GM12891 (cell line): ENCODE results near the gene PDPN.

Experiments used
- DNase-seq: peaks from one replicate; pipeline ENCODE4 v3.0.0; 2011; ENCODE audit warnings: low spot score; ENCODE audit not compliant: insufficient read length
- FAIRE-seq: peaks from 2 replicates; lab custom pipeline; 2011; peaks lifted over from hg19 to GRCh38; lab: Jason Lieb, UNC
- PAX5 ChIP-seq: IDR thresholded peaks from 2 replicates; pipeline ENCODE4 v1.6.1; 2011; ENCODE audit warnings: low read length, moderate library complexity, mild to moderate bottlenecking; ENCODE audit not compliant: insufficient read depth, severe bottlenecking
- POLR2A ChIP-seq: IDR thresholded peaks from 2 replicates; pipeline ENCODE4 v1.6.1; 2011; ENCODE audit warnings: low read depth, low read length, control low read depth
- POLR2AphosphoS5 ChIP-seq: IDR thresholded peaks from 2 replicates; pipeline ENCODE4 v1.6.1; 2011; ENCODE audit warnings: low read depth, low read length, control low read depth
- POU2F2 ChIP-seq: IDR thresholded peaks from 2 replicates; pipeline ENCODE4 v1.6.1; 2011; ENCODE audit warnings: low read depth, mild to moderate bottlenecking, control low read depth, low read length, moderate library complexity
- SPI1 ChIP-seq: IDR thresholded peaks from 2 replicates; pipeline ENCODE4 v1.6.1; 2011; ENCODE audit warnings: low read depth, low read length, control low read depth
- TAF1 ChIP-seq: IDR thresholded peaks from 2 replicates; pipeline ENCODE4 v1.6.1; 2011; ENCODE audit warnings: low read depth, low read length, control low read depth

The PDPN gene

DNA sequence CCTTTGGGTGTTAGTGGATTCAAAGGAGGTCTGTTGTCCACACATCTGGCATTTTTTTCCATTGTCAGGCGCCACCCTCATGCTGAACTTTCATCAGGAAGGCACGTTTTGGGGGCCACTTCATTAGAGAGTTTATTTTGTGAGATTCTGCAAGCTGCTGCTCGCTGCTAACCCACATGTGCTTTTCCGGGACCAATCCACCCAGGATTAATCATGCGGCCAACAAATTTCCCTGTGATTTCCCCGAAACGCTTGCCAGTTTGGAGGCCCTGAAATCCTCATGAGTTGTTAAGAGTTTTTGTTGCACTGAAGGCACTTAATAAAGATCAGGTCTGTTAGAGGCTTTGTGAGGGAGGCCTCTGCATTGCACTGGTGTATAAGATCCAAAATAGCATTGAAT lies 2.4 kb downstream of the PDPN start:
- FAIRE-seq = no peak
- no peak for TF ChIP-seq TAF1
- TF ChIP-seq SPI1 = no peak
- TF ChIP-seq POLR2A = no peak
- no peak for TF ChIP-seq PAX5
- TF ChIP-seq POU2F2 = no peak
- TF ChIP-seq POLR2AphosphoS5 = no peak
- no peak for DNase-seq

DNA sequence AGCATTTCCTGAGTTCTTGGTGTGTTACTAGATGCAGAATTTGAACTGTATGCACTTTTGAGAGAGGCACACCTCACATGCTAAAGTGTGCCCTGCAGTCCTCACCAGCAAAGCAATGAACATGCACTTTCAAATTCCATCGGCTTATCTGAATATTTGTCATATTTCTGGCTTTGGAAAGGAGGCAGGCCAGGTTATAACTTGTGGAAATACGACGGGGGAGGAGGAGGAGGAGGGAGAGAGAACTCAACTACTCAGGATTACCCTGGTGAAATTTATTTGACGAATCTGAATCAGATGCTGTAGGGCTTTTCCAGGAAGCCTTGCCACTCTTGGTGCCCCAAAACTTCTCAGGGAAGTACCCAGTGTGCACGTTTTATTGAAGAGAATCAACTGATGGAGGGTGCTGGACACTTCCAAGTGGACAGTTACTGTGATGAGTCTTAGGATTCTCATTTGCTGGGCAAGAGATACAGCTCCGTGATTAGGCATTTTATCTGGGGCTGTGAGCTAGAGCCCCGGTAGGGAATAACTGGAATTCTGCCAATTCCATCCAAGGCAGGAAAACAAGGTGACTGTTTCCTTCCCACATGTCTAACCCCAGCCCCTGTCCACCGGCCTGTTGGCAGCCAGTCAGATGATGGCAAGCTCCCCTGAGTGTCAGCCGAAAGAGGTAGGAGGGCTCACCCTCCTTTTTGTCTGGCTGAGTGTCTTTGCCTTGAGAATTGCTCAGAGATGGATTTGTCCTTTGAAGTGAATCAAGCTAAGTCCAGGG lies 3.8 kb downstream of the PDPN start:
- DNase-seq (no peak), FAIRE-seq (no peak)
- TF ChIP-seq PAX5 = no peak

DNA sequence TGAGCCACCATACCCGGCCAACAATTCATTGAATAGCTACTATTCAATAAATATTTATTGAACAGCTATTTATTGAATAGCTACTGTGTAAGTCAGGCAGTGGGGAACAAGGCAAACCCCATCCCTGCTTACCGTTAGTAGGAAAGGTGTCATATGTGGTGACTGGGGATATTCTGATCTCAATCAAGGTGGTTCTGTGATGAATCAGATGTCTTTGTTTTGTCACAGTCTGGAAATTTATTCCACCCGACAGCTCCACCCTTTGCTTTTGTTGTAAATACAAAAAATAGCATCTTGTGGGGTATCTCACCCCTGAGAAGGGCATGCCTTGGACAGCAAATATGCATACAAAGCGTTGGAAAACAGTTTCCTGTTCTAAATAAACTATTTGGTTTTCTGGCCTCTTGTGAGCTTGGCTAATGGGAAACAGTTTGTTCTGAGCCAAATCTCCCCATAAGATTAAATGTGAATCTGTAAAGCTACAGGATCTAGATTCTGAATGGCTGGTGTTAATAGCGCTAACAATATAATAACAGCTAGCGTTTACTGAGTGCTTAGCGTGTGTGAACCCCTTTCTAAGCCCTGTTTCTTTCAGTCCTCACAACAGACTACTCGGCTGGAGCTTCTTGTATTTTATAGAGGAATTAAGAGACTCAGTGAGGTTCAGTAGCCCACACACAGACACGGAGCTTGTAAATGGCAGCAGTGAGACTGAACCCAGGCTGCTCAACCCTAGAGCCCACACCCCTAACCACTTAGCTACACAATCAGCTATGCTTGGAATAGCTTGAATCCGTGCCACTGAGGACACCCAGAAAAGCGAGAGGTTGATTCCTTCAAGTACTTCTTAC lies 5.5 kb downstream of the PDPN start:
- TF ChIP-seq POU2F2 = no peak
- TF ChIP-seq SPI1 = no peak
- TF ChIP-seq POLR2AphosphoS5 = no peak
- TF ChIP-seq PAX5 = no peak
- TF ChIP-seq POLR2A = no peak
- no peak for TF ChIP-seq TAF1
- DNase-seq (no peak), FAIRE-seq (no peak)

DNA sequence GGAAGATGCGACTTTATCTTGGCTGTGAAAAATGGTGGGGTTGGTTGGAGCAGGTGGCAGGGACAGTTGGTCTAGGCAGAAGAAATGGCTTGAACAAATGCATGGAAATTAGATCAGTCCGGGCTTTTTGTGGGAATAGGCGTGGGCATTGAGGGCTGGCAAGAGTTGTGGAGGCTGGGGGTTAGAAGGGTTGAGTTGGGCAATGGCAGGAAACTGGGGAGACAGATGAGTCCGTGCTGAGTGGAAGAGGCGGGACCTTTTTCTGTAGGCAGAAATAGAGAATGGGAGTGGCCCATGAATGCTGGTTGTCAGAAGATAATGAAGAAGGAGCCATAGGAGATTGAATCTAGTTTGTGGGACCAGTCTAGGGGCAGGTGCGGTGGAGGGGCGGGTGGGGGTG lies 6.9 kb downstream of the PDPN start:
- FAIRE-seq (no peak), DNase-seq (no peak)
- TF ChIP-seq POLR2A (no peak), TAF1 (no peak), POLR2AphosphoS5 (no peak), PAX5 (no peak), SPI1 (no peak), POU2F2 (no peak)

DNA sequence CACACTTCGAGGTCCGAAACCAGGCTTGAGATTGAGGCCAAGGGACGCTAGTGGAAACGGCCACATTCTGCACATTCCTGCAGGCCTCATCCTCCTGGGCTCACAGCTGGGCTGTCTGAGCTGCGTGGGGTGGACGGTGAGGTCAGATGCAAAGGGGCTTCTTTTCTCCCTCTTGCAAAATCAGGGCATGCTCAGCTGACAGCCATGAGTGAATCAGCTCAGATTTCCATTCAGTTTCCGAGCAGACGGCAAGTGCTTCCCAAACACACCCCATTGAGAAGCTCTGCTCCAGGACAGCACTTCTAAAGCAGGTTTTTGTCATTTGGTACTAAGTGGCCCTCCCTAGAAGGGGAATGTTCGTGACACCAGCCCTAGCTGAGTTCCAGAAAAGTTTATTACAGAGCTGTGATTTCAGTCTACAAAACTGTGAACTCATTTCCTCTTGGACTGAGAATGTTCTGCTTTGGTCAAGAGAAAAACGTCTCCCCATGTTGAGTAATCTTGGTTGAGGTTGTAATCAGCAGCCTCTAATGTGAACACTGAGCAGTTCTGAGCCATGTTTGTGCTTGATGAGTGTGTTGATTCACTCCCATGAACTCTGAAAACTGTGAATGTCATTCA lies 10.0 kb downstream of the PDPN start:
- DNase-seq (no peak), FAIRE-seq (no peak)

DNA sequence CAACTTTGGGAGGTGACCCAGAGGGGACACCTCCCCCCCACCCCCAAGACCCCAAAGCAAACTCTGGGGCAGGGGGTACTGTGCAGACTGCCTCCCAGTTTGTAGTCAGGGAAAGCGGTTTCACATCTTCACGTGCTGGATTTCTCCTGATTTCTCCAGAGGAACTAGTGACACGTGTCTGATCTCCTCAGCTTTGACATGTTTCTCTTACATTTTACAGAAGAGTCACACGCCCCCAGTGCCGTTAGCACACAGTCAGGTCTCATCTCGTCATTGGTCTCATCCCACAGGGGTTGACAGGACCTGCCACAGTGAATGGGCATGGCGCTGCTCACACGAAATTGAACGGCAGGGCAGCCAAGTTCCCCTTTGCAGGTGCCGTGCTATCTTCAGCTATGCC lies 11.8 kb downstream of the PDPN start:
- no peak for TF ChIP-seq TAF1
- no peak for TF ChIP-seq POLR2AphosphoS5
- no peak for TF ChIP-seq POLR2A
- TF ChIP-seq PAX5 = no peak
- no peak for TF ChIP-seq SPI1
- no peak for TF ChIP-seq POU2F2
- no peak for FAIRE-seq
- DNase-seq = no peak

More for the DNA sequence above, 10.0 kb downstream of the PDPN start:
- TF ChIP-seq TAF1 = no peak
- no peak for TF ChIP-seq PAX5
- no peak for TF ChIP-seq SPI1
- TF ChIP-seq POLR2AphosphoS5 = no peak
- no peak for TF ChIP-seq POLR2A
- TF ChIP-seq POU2F2 = no peak

DNA sequence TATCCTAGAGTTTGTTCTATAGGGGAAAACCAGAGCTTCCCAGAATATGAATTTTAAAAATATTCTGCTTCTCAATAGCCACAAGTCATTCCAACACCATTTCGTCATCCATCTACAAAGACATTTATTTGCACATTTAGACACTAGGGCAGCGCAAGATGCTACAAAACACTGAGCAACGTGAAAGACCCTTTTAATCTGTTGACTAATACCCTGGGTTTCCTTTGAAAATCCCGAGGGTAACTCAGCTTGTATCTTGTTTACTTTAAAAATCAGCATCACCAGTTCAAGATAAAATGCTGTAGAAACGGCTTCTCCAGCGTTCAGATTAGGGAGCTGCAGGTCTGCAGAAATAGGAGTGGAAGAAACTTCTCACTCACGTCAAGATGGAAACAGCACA lies 13.5 kb downstream of the PDPN start:
- FAIRE-seq (no peak), DNase-seq (no peak)
- TF ChIP-seq SPI1 (no peak), POLR2A (no peak), POLR2AphosphoS5 (no peak), POU2F2 (no peak), PAX5 (no peak), TAF1 (no peak)

DNA sequence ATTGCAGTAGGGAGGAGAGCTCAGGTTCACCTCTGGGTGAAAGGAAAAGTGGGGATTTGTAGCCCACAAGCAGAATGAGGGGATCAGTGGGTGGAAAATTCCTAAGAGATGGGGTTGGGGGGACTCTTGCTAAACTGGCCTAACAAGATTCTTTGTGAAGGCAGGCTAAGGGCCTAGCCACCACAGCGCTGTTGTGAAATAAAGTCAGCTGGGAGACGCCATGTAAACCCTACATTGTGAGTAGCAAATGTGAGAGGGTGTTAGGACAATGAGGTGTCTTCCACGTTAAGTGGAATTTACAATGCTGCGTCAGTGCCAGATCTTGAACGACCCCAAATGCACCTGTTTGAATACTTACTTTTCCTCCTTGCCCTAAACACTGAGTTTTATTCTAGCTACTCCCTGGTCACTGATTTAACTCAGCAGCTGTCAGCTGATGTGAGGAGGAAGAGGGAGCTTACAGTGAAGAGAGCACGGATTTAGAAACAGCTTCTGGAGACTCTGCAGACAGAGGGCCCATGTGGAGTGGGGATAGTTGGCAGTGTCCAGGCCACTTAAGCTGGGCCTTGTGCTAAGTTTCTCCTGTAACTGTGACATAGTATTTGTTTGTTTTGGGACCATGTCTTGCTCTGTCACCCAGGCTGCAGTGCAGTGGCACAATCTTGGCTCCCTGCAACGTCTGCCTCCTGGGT lies 17.3 kb downstream of the PDPN start:
- FAIRE-seq = no peak

More for the DNA sequence above, 17.3 kb downstream of the PDPN start:
- DNase-seq = no peak
- no peak for TF ChIP-seq POU2F2
- no peak for TF ChIP-seq SPI1
- no peak for TF ChIP-seq TAF1
- no peak for TF ChIP-seq POLR2AphosphoS5
- TF ChIP-seq POLR2A = no peak
- no peak for TF ChIP-seq PAX5
